ENCODE data around the gene LPIN1. TPM values are rescaled to one million over a fixed set of nuclear protein-coding genes. Genes with fewer than 3 reads are reported as not detected.

Gene LPIN1
- total and polyA plus RNA-seq, 2 of the 13 experiments (the other 11 are each of a cell fraction or from before 2014, with no cell fraction given): 9.7 to 19.4 TPM

GRCh38 chr2:11742702-11743357 is 3.6 kb upstream of the LPIN1 start (continued):
- TF ChIP-seq, protein P1, sequence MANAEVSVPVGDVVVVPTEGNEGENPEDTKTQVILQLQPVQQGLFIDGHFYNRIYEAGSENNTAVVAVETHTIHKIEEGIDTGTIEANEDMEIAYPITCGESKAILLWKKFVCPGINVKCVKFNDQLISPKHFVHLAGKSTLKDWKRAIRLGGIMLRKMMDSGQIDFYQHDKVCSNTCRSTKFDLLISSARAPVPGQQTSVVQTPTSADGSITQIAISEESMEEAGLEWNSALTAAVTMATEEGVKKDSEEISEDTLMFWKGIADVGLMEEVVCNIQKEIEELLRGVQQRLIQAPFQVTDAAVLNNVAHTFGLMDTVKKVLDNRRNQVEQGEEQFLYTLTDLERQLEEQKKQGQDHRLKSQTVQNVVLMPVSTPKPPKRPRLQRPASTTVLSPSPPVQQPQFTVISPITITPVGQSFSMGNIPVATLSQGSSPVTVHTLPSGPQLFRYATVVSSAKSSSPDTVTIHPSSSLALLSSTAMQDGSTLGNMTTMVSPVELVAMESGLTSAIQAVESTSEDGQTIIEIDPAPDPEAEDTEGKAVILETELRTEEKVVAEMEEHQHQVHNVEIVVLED (CRISPR knock-in tag; IDR thresholded peaks at IDR 0.05; ENCODE audit: borderline replicate concordance): no peak
- TF ChIP-seq SATB2 (CRISPR knock-in tag; IDR thresholded peaks at IDR 0.05) (no peak), BCL3 (CRISPR knock-in tag; IDR thresholded peaks at IDR 0.05) (no peak), EEA1 (CRISPR knock-in tag; IDR thresholded peaks at IDR 0.05; ENCODE audit: borderline replicate concordance) (0 out of 2 replicates have a peak, but pooled peaks have one; percentile 27), ZNF205 (CRISPR knock-in tag; IDR thresholded peaks at IDR 0.05) (no peak), ZNF749 (CRISPR knock-in tag; IDR thresholded peaks at IDR 0.05; ENCODE audit: borderline replicate concordance) (0 out of 2 replicates have a peak, but pooled peaks have one; percentile 45), ARID2 (CRISPR knock-in tag; IDR thresholded peaks at IDR 0.05; ENCODE audit: borderline replicate concordance) (no peak; the same call in 1 of the 2 replicates), HMGA1 (CRISPR knock-in tag; conservative IDR thresholded peaks at IDR 0.05) (no peak), HDAC2 (CRISPR knock-in tag; IDR thresholded peaks at IDR 0.05) (no peak; the same call in 1 of the 2 replicates), ZKSCAN1 (IDR thresholded peaks at IDR 0.05; ENCODE audit: low read length) (no peak), RFX5 (IDR thresholded peaks at IDR 0.05; ENCODE audit: low read depth, low read length) (no peak), ZNF776 (CRISPR knock-in tag; IDR thresholded peaks at IDR 0.05) (no peak), GATA4 (IDR thresholded peaks at IDR 0.05; ENCODE audit: borderline replicate concordance, low read depth) (no peak), ZNF772 (CRISPR knock-in tag; IDR thresholded peaks at IDR 0.05) (no peak), ZNF274 (CRISPR knock-in tag; IDR thresholded peaks at IDR 0.05) (peak; percentile 74), ZBTB7A (CRISPR knock-in tag; IDR thresholded peaks at IDR 0.05) (0 out of 2 replicates have a peak, but pooled peaks have one; percentile 11), ZNF850 (CRISPR knock-in tag; conservative IDR thresholded peaks at IDR 0.05) (no peak), HNF4A (CRISPR knock-in tag; IDR thresholded peaks at IDR 0.05) (no peak), ZNF530 (CRISPR knock-in tag; IDR thresholded peaks at IDR 0.05; ENCODE audit: low read depth) (no peak), RAD21 (CRISPR knock-in tag; IDR thresholded peaks at IDR 0.05) (no peak), NFIC (IDR thresholded peaks at IDR 0.05; ENCODE audit: low read length) (no peak), ZBTB21 (CRISPR knock-in tag; IDR thresholded peaks at IDR 0.05) (no peak), ZNF570 (CRISPR knock-in tag; IDR thresholded peaks at IDR 0.05; ENCODE audit: borderline replicate concordance) (no peak), IRF1 (CRISPR knock-in tag; IDR thresholded peaks at IDR 0.05; ENCODE audit: low read depth) (no peak), ATAD3A (CRISPR knock-in tag; IDR thresholded peaks at IDR 0.05) (no peak)
- TF ChIP-seq, protein P2, sequence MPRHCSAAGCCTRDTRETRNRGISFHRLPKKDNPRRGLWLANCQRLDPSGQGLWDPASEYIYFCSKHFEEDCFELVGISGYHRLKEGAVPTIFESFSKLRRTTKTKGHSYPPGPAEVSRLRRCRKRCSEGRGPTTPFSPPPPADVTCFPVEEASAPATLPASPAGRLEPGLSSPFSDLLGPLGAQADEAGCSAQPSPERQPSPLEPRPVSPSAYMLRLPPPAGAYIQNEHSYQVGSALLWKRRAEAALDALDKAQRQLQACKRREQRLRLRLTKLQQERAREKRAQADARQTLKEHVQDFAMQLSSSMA (CRISPR knock-in tag; IDR thresholded peaks at IDR 0.05): no peak; the same call in 1 of the 2 replicates
- TF ChIP-seq, protein P3, sequence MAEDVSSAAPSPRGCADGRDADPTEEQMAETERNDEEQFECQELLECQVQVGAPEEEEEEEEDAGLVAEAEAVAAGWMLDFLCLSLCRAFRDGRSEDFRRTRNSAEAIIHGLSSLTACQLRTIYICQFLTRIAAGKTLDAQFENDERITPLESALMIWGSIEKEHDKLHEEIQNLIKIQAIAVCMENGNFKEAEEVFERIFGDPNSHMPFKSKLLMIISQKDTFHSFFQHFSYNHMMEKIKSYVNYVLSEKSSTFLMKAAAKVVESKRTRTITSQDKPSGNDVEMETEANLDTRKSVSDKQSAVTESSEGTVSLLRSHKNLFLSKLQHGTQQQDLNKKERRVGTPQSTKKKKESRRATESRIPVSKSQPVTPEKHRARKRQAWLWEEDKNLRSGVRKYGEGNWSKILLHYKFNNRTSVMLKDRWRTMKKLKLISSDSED (CRISPR knock-in tag; IDR thresholded peaks at IDR 0.05): 0 out of 2 replicates have a peak, but pooled peaks have one; percentile 37
